Activated CD4-positive, alpha-beta memory T cell treated with anti-CD3 and anti-CD28 coated beads for 36 hours (primary cell): Measurements from ENCODE around the gene SETD2. TPM values are rescaled to one million over a fixed set of nuclear protein-coding genes. Genes with fewer than 3 reads are reported as not detected.
A peak's percentile ranks its signal among the peaks of the same experiment; 100 is the strongest.

ENCODE experiments used
- CTCF ChIA-PET: fragments of 350-600 bp; sonication (Branson Sonifier 250); formaldehyde crosslinking; loops from one replicate; lab custom pipeline; 2021; ENCODE audit warnings: antibody characterized with exemption, inconsistent platforms; lab: Charles Lee
- POLR2A ChIA-PET: fragments of 350-600 bp; sonication (Branson Sonifier 250); formaldehyde crosslinking; loops from one replicate; lab custom pipeline; 2021; ENCODE audit warnings: antibody characterized with exemption; lab: Charles Lee
- DNase-seq: peaks from one replicate; pipeline ENCODE4 v3.0.0-alpha.2; 2020
- H3K27ac Mint-ChIP-seq: one replicate; pipeline ENCODE4 v1.8.0; 2021; ENCODE audit warnings: mixed read lengths
- H3K27me3 Mint-ChIP-seq: one replicate; pipeline ENCODE4 v1.8.0; 2021; ENCODE audit warnings: mixed read lengths
- H3K36me3 Mint-ChIP-seq: one replicate; pipeline ENCODE4 v1.8.0; 2021; ENCODE audit warnings: mixed read lengths
- H3K4me1 Mint-ChIP-seq: one replicate; pipeline ENCODE4 v1.8.0; 2021; ENCODE audit warnings: low read depth, mixed read lengths
- H3K4me3 Mint-ChIP-seq: one replicate; pipeline ENCODE4 v1.8.0; 2021; ENCODE audit warnings: mild to moderate bottlenecking, mixed read lengths
- H3K9me3 Mint-ChIP-seq: one replicate; pipeline ENCODE4 v1.8.0; 2021; ENCODE audit warnings: mixed read lengths
- intact Hi-C: fragments of 100-400 bp; cut with micrococcal nuclease; formaldehyde crosslinking; loops from one replicate; pipeline ENCODE4 v1.15.1; 2023
- total RNA-seq, 2 experiments: library from RNA; stranded (reverse); gene quantifications; one replicate each; pipeline ENCODE4 v1.2.3, GENCODE V29; 2021

SETD2 gene
- total RNA-seq, 2 experiments from 2014 or later: 31.2 to 31.8 TPM

DNA sequence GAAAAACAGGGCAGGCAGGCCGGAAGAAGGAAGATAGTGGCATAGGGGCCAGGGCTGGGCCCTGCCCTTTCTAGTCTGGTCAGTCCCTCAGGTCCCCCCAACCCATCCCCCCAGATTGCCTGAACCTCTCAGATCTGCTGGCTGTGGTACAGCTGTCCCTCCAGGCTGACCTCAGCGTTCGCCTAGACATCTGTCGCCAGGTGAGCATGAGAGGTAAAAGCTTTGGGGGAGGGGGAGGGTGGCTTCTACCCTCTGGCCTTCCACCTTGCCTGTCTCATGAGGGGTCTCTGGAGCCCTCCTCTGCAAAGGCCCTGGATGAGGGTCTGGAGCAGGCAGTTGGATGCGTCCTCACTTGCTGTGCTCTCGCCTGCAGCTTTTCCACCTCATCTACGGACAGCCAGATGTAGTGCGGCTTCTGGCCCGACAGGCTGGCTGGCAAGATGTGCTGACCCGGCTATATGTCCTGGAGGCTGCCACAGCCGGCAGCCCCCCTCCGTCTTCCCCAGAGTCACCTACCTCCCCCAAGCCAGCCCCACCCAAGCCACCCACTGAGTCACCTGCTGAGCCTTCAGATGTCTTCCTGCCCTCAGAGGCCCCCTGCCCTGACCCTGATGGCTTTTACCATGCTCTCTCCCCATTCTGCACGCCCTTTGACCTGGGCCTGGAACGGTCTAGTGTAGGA lies 164.3 kb downstream of the SETD2 start:
- Mint-ChIP-seq H3K4me3 (no peak overlapping the region), H3K36me3 (peaks cover 43% of the 10 kb centered on the region), H3K9me3 (no peaks in the 10 kb centered on the region), H3K27ac (no peak overlapping the region), H3K27me3 (no peaks in the 10 kb centered on the region), H3K4me1 (peaks cover 17% of the 10 kb centered on the region)
- CTCF ChIA-PET: interaction anchor here (1.0 to 2.4 kb wide), 8 partner anchors 20 to 90 kb away, joined by 3 to 22 read pairs (median 7); partner anchors contain the start of gene NBEAL2
- no peak for DNase-seq
- intact Hi-C loops: loop anchor here (5.0 kb wide), 1 partner anchor 132 kb away; no protein-coding TSS in a partner anchor
- POLR2A ChIA-PET: no interaction called here

GRCh38 chr3:46998852-46999515 lies 164.9 kb downstream of the SETD2 start:
- no peaks in the 10 kb centered on the region for H3K27me3 Mint-ChIP-seq
- peak overlapping the region; percentile 66 for H3K27ac Mint-ChIP-seq
- CTCF ChIA-PET: interaction anchor here (1.0 to 2.4 kb wide), 13 partner anchors 7 to 90 kb away, joined by 3 to 22 read pairs (median 4); partner anchors contain the start of gene NBEAL2
- peaks cover 17% of the 10 kb centered on the region for H3K4me1 Mint-ChIP-seq
- POLR2A ChIA-PET: no interaction called here
- H3K4me3 Mint-ChIP-seq: no peak overlapping the region
- no peak for DNase-seq
- intact Hi-C loops: loop anchor here (1.0 to 5.0 kb wide), 2 partner anchors 76 to 132 kb away; no protein-coding TSS in a partner anchor
- no peaks in the 10 kb centered on the region for H3K9me3 Mint-ChIP-seq
- peaks cover 44% of the 10 kb centered on the region for H3K36me3 Mint-ChIP-seq

DNA sequence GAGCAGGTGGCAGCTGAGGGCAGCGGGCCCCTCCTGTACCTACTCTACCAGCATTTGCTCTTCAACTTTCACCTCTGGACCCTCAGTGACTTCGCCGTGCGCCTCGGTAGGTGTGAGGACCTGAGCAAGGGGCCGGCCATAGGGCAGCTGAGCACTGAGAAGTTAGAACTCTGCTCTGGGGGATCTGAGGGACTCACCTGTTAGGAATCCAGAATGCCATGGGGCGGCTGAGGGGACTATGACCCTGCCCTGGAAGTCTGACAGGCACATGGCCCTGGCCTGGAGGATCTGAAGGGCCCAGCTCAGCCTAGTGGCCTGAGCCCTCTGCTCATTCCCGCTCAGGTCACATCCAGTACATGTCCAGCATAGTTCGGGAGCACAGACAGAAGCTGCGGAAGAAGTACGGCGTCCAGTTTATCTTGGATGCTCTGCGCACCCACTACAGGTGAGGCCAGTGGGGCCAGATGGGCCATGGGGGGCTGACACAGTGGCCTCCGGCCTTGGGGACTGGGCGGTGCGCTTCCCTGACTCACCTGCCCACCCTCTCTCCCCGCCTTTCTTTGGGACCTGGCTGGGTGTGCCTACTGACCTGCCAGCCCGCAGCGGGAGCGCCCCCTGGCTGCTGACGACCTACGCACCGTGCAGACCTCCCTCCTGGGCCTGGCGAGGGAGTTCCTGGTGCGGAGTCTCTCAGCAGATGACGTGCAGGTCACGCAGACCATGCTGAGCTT lies 165.6 kb downstream of the SETD2 start:
- peak; percentile 82 for DNase-seq
- Mint-ChIP-seq H3K27ac (peak overlapping the region; percentile 66), H3K36me3 (peaks cover 38% of the 10 kb centered on the region), H3K4me1 (peaks cover 17% of the 10 kb centered on the region), H3K4me3 (no peak overlapping the region), H3K9me3 (no peaks in the 10 kb centered on the region), H3K27me3 (no peaks in the 10 kb centered on the region)
- intact Hi-C loops: loop anchor here (1.0 to 5.0 kb wide), 2 partner anchors 75 to 131 kb away; no protein-coding TSS in a partner anchor
- CTCF ChIA-PET: interaction anchor here (0.8 to 2.4 kb wide), 19 partner anchors 8 to 132 kb away, joined by 3 to 22 read pairs (median 4); partner anchors contain the start of gene NBEAL2
- POLR2A ChIA-PET: no interaction called here

- no peaks in the 10 kb centered on the region for H3K9me3 Mint-ChIP-seq
- H3K36me3 Mint-ChIP-seq: peaks cover 35% of the 10 kb centered on the region
- intact Hi-C loops: loop anchor here (1.0 to 5.0 kb wide), 2 partner anchors 74 to 130 kb away; no protein-coding TSS in a partner anchor
- POLR2A ChIA-PET: no interaction called here
- H3K27ac Mint-ChIP-seq: no peak overlapping the region
- H3K4me3 Mint-ChIP-seq: no peak overlapping the region
- CTCF ChIA-PET: interaction anchor here (0.8 to 2.4 kb wide), 13 partner anchors 9 to 131 kb away, joined by 3 to 22 read pairs (median 4); no protein-coding TSS in a partner anchor
- peaks cover 17% of the 10 kb centered on the region for H3K4me1 Mint-ChIP-seq
- DNase-seq: no peak
- no peaks in the 10 kb centered on the region for H3K27me3 Mint-ChIP-seq
Observed at GRCh38 chr3:46997453-46998091, 166.3 kb downstream of the SETD2 start.

DNA sequence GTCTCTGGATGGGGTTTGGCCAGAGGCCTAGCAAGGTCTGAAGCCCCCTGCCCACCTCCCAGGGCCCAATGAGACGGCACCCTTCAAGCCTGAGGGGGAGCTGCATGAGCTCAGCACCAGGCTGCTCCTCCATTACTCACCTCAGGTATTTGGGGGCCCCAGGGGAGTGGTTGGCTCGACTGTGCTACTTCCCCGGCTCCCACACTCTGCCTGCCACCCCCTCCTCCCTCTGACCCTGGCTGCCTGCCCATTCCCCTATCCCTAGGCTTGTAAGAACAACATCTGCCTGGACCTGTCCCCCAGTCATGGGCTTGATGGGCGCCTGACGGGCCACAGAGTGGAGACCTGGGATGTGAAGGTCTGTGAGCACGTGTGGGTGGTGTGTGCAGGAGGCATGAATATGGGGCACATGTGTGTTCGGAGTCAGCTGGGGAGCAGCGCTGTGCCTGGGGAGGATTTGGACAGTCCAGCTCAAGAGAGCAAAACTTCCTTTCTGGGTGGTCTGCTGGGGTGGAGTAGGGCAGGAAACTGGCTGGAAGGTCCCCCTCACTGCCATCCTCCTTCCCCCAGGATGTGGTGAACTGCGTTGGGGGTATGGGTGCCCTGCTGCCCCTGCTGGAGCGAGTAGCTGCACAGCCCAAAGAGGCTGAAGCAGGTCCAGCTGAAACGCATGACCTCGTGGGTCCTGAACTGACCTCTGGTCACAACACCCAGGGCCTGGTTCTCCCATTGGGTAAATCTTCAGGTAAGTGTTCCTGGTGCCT lies 167.0 kb downstream of the SETD2 start:
- intact Hi-C loops: loop anchor here (5.0 kb wide), 1 partner anchor 130 kb away; no protein-coding TSS in a partner anchor
- no peak for DNase-seq
- Mint-ChIP-seq H3K4me3 (no peak overlapping the region), H3K9me3 (no peaks in the 10 kb centered on the region), H3K27ac (no peak overlapping the region), H3K4me1 (peaks cover 17% of the 10 kb centered on the region), H3K36me3 (peaks cover 33% of the 10 kb centered on the region), H3K27me3 (no peaks in the 10 kb centered on the region)
- ChIA-PET CTCF (interaction anchor here (1.5 to 2.4 kb wide), 3 partner anchors 10 to 88 kb away, joined by 3 to 14 read pairs (median 3); no protein-coding TSS in a partner anchor), POLR2A (no interaction called here)

GRCh38 chr3:46995901-46996562 lies 167.9 kb downstream of the SETD2 start:
- ChIA-PET CTCF (no interaction called here), POLR2A (no interaction called here)
- peaks cover 20% of the 10 kb centered on the region for H3K4me1 Mint-ChIP-seq
- no peaks in the 10 kb centered on the region for H3K9me3 Mint-ChIP-seq
- H3K4me3 Mint-ChIP-seq: no peak overlapping the region
- H3K36me3 Mint-ChIP-seq: peaks cover 30% of the 10 kb centered on the region
- intact Hi-C loops: loop anchor here (5.0 kb wide), 1 partner anchor 129 kb away; no protein-coding TSS in a partner anchor
- H3K27ac Mint-ChIP-seq: no peak overlapping the region
- no peaks in the 10 kb centered on the region for H3K27me3 Mint-ChIP-seq
- DNase-seq: no peak

DNA sequence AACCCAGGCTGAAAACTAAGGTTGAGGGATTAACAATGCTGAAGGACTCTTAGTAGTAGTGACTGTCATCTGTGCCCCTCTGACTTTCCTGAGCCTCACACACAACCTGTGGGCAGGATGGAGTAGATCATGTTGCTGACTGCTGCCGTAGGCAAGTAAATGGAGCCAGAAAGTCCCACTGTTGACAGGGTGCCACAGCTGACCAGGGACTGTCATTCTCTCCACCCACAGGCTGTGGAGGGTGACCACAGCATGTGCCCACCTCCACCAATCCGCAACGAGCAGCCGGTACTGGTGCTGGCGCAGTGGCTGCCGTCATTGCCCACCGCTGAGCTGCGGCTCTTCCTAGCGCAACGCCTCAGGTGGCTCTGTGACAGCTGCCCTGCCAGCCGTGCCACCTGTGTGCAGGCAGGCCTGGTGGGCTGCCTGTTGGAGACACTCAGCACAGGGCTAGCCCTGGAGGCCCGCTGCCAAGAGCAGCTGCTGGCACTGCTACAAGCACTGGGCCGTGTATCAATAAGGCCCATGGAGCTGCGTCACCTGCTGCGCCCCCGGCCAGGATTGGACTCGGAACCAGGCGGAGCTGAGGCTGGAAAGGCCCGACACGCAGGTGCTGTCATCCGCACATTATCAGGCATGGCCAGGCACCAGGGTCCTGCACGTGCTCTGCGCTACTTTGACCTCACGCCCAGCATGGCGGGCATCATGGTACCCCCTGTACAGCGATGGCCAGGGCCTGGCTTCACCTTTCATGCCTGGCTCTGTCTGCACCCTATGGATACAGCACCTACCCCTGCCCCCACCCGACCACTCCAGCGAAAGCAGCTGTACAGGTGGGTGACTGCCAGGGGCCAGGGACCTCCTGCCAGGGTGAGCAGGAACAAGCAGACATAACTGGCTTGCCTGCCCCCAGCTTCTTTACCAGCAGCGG lies 168.8 kb downstream of the SETD2 start:
- peaks cover 24% of the 10 kb centered on the region for H3K36me3 Mint-ChIP-seq
- no peaks in the 10 kb centered on the region for H3K9me3 Mint-ChIP-seq
- POLR2A ChIA-PET: no interaction called here
- no peak overlapping the region for H3K4me3 Mint-ChIP-seq
- no peaks in the 10 kb centered on the region for H3K27me3 Mint-ChIP-seq
- CTCF ChIA-PET: interaction anchor here (0.5 kb wide), 1 partner anchor 334 kb away, joined by 4 read pairs; no protein-coding TSS in a partner anchor
- H3K4me1 Mint-ChIP-seq: peaks cover 22% of the 10 kb centered on the region
- intact Hi-C loops: loop anchor here (5.0 kb wide), 1 partner anchor 128 kb away; no protein-coding TSS in a partner anchor
- no peak for DNase-seq
- H3K27ac Mint-ChIP-seq: no peak overlapping the region

- POLR2A ChIA-PET: interaction anchor here (1.4 kb wide), 1 partner anchor 15 kb away, joined by 4 read pairs; the partner anchor contains the start of gene NBEAL2
- H3K27me3 Mint-ChIP-seq: no peaks in the 10 kb centered on the region
- peaks cover 23% of the 10 kb centered on the region for H3K36me3 Mint-ChIP-seq
Observed at GRCh38 chr3:46993986-46994385, 169.9 kb downstream of the SETD2 start.

DNA sequence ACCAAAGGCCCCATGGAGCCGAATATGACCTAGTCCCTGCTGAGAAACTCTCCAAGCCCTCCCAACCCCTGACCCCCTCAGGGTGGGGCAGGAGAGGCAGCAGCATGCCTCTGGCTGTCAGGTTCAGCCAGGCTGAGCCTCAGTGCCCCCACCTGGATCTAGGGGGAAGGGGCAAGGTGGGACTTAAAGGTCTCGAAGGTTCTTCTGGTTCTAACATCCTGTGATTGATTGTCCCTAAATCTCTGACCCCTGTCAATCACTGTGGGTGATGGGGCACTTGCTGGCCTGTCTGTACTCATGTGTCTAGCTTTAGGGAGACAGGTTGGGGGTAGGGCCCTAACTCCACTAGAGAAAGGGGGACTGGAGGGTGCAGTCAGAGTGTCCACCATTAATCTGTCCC lies 170.6 kb downstream of the SETD2 start:
- CTCF ChIA-PET: interaction anchor here (1.0 kb wide), 1 partner anchor 126 kb away, joined by 3 read pairs; no protein-coding TSS in a partner anchor
- intact Hi-C loops: no loop called here
- Mint-ChIP-seq H3K27ac (no peak overlapping the region), H3K36me3 (peaks cover 23% of the 10 kb centered on the region), H3K4me1 (peaks cover 37% of the 10 kb centered on the region), H3K27me3 (no peaks in the 10 kb centered on the region), H3K4me3 (no peak overlapping the region), H3K9me3 (no peaks in the 10 kb centered on the region)
- no peak for DNase-seq
- POLR2A ChIA-PET: interaction anchor here (0.6 to 1.4 kb wide), 2 partner anchors 15 to 91 kb away, joined by 3 to 4 read pairs; partner anchors contain the start of gene NBEAL2

More at GRCh38 chr3:46993986-46994385, 169.9 kb downstream of the SETD2 start:
- Mint-ChIP-seq H3K9me3 (no peaks in the 10 kb centered on the region), H3K4me1 (peaks cover 31% of the 10 kb centered on the region), H3K4me3 (no peak overlapping the region), H3K27ac (no peak overlapping the region)
- CTCF ChIA-PET: no interaction called here
- intact Hi-C loops: no loop called here
- no peak for DNase-seq
